Smooth muscle cell (in vitro differentiated cells): ENCODE data around the gene ABCA7. TPM values are rescaled to one million over a fixed set of nuclear protein-coding genes. Genes with fewer than 3 reads are reported as not detected.

Source experiments
- DNase-seq: peaks from one replicate; lab custom pipeline; 2025; ENCODE audit not compliant: unreplicated experiment; lab: John Stamatoyannopoulos, UW
- H2AFZ ChIP-seq: fragments of 200-600 bp; sonication (generic); 2 replicates; pipeline ENCODE4 v1.6.0; 2016; ENCODE audit warnings: antibody characterized with exemption, low read depth, mild to moderate bottlenecking
- H3F3A ChIP-seq: fragments of 200-600 bp; sonication (generic); 2 replicates; pipeline ENCODE4 v1.6.0; 2017; ENCODE audit warnings: antibody characterized with exemption, low read depth
- H3K27ac ChIP-seq: fragments of 200-600 bp; sonication (generic); 2 replicates; pipeline ENCODE4 v1.5.1; 2016; ENCODE audit warnings: low read depth, mild to moderate bottlenecking
- H3K27me3 ChIP-seq: fragments of 200-600 bp; sonication (generic); 2 replicates; pipeline ENCODE4 v1.6.1; 2016; ENCODE audit warnings: low read depth, mild to moderate bottlenecking
- H3K36me3 ChIP-seq: fragments of 200-600 bp; sonication (generic); 2 replicates; pipeline ENCODE4 v1.5.1; 2016; ENCODE audit warnings: low read depth
- H3K4me1 ChIP-seq: fragments of 200-600 bp; sonication (generic); 2 replicates; pipeline ENCODE4 v1.5.1; 2016; ENCODE audit warnings: low read depth
- H3K4me2 ChIP-seq: fragments of 200-600 bp; sonication (generic); 2 replicates; pipeline ENCODE4 v1.6.0; 2016; ENCODE audit warnings: mild to moderate bottlenecking
- H3K4me3 ChIP-seq: fragments of 200-600 bp; sonication (generic); 2 replicates; pipeline ENCODE4 v1.5.1; 2016; ENCODE audit warnings: mild to moderate bottlenecking
- H3K79me2 ChIP-seq: fragments of 200-600 bp; sonication (generic); 2 replicates; pipeline ENCODE4 v1.6.0; 2016; ENCODE audit warnings: low read depth, mild to moderate bottlenecking
- H3K9ac ChIP-seq: fragments of 200-600 bp; sonication (generic); 2 replicates; pipeline ENCODE4 v1.6.0; 2016; ENCODE audit warnings: low read depth
- H3K9me3 ChIP-seq: fragments of 200-600 bp; sonication (generic); replicated peaks from 2 replicates; pipeline ENCODE4 v1.5.1; 2016; ENCODE audit warnings: low read depth
- H4K20me1 ChIP-seq: fragments of 200-600 bp; sonication (generic); 2 replicates; pipeline ENCODE4 v1.6.0; 2016; ENCODE audit warnings: low read depth
- WGBS: methylation state at CpG from one replicate; pipeline ENCODE4 v1.1.7; 2016; ENCODE audit warnings: low lambda C conversion rate; 5-methylcytosine and 5-hydroxymethylcytosine counted together
- polyA plus RNA-seq: library from polyadenylated mRNA; unstranded; fragments of >200 nt; fragmentation: Nextera tagmentation; extraction: Ambion mirVana; gene quantifications from 2 replicates; pipeline ENCODE4 v1.2.1, GENCODE V29; 2016
- total RNA-seq: library from RNA; depleted of rRNA; stranded (reverse); fragments of >200 nt; gene quantifications from 2 replicates; pipeline ENCODE4 v1.2.3, GENCODE V29; 2014
- TF ChIP-seq, protein P1 (sequence below): fragments of 200-600 bp; sonication (generic); IDR thresholded peaks from 2 replicates; pipeline ENCODE4 v1.5.1; 2017; ENCODE audit warnings: borderline replicate concordance, mild to moderate bottlenecking, antibody characterized with exemption; ENCODE audit not compliant: insufficient read depth, poor library complexity, severe bottlenecking

ABCA7 gene
- total and polyA plus RNA-seq, 2 experiments from 2014 or later: 4.1 to 11.8 TPM

DNA sequence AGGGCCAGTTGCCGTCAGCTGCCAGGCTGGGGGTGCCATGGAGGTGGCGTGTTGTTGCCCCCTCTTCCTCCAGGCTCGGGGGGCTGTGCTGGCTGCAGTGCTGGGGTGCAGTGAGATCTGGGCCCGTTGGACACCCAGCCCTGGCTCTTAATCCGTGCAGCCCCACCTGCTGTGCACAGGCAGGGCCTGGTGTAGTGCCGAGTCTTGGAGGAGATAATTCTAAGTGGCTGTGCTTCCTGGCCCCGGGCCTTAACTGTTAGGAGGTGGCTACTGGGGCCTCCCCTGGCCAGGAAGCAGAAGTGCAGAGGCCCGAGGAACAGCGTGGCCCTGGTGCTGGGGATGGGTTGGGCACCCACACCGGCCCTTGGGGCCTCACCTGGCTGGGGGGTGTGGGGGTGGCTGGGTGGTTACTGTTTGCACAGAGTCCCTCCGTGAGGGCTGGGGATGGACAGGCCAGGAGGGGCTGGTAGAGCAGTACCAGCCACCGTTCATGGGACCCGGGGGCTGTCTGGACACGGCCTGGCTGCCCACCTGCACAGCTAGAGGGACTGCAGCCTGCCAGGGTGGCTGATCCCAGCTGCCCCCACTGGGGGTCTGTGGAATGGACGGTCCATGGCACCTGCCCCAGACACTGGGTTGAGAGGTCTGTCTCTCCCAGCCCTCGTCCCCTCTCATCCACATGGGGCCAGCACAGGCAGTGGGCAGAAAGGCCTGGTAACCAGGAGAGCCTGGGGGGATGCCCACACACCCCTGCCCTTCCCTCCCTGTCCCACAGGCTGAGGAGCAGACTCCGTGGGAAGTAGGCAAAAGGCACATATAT is 67.1 kb downstream of the ABCA7 start:
- peaks cover 14% of the 10 kb centered on the region for H3K4me1 ChIP-seq
- H3K27me3 ChIP-seq: no peaks in the 10 kb centered on the region
- H3K9me3 ChIP-seq: no peaks in the 10 kb centered on the region
- H2AFZ ChIP-seq: no peak overlapping the region
- peaks cover 19% of the 10 kb centered on the region for H3F3A ChIP-seq
- no peak overlapping the region for H3K9ac ChIP-seq
- TF ChIP-seq, protein P1, sequence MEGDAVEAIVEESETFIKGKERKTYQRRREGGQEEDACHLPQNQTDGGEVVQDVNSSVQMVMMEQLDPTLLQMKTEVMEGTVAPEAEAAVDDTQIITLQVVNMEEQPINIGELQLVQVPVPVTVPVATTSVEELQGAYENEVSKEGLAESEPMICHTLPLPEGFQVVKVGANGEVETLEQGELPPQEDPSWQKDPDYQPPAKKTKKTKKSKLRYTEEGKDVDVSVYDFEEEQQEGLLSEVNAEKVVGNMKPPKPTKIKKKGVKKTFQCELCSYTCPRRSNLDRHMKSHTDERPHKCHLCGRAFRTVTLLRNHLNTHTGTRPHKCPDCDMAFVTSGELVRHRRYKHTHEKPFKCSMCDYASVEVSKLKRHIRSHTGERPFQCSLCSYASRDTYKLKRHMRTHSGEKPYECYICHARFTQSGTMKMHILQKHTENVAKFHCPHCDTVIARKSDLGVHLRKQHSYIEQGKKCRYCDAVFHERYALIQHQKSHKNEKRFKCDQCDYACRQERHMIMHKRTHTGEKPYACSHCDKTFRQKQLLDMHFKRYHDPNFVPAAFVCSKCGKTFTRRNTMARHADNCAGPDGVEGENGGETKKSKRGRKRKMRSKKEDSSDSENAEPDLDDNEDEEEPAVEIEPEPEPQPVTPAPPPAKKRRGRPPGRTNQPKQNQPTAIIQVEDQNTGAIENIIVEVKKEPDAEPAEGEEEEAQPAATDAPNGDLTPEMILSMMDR: no peak
- DNase-seq: no peak
- H3K4me3 ChIP-seq: no peak overlapping the region
- no peak overlapping the region for H3K4me2 ChIP-seq
- 77% methylated on average over 15 of the region's 17 CpGs for WGBS
- no peaks in the 10 kb centered on the region for H3K36me3 ChIP-seq
- peaks cover 32% of the 10 kb centered on the region for H4K20me1 ChIP-seq
- H3K79me2 ChIP-seq: no peaks in the 10 kb centered on the region
- no peak overlapping the region for H3K27ac ChIP-seq

- no peak for DNase-seq
These were observed 67.9 kb downstream of the ABCA7 start for GRCh38 chr19:1107661-1108261.

DNA sequence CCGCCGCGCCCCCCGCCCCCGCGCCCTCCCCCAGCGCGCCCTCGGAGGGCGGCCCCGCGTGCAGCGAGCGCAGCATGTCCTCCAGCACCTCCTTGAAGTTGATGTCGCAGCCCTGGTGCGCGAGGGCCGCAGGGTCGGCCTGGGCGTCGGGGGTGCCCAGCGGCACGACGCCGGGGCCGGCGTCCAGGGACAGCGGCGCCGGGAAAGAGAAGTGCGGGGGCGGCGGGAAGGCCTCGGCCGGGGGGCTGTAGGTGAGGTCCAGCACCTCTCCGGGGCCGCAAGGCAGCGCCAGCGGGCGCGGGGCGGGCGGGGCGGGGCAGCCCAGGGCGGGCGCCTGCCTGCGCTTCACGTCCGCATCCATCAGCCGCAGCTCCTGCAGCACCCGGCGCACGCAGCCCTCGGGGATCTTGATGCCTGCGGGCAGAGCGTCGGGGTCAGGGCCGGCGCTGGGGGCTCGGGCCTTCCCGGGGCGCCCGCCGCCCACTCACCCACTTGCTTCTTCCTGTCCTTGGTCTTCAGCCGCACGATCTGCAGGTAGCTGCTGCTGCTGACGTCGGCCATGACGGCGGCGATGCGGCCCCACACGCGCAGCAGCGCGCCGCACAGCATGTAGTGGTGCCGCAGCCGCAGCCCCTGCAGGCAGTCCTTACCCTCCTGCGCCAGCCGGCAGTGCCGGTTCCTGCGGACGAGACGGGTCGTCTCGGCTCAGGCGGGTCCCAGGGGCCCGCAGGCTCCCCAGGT is 68.6 kb downstream of the ABCA7 start:
- no peak overlapping the region for H3K27ac ChIP-seq
- H3K9ac ChIP-seq: no peak overlapping the region
- H3K4me3 ChIP-seq: no peak overlapping the region
- H2AFZ ChIP-seq: no peak overlapping the region
- DNase-seq: no peak
- H3F3A ChIP-seq: peaks cover 22% of the 10 kb centered on the region
- H3K4me2 ChIP-seq: no peak overlapping the region
- H3K36me3 ChIP-seq: no peaks in the 10 kb centered on the region
- peaks cover 6% of the 10 kb centered on the region for H3K4me1 ChIP-seq
- H4K20me1 ChIP-seq: peaks cover 32% of the 10 kb centered on the region
- H3K9me3 ChIP-seq: no peaks in the 10 kb centered on the region
- WGBS: 98% methylated on average over 51 of the region's 89 CpGs
- no peaks in the 10 kb centered on the region for H3K79me2 ChIP-seq
- H3K27me3 ChIP-seq: no peaks in the 10 kb centered on the region
- TF ChIP-seq, protein P1: no peak

More at GRCh38 chr19:1107661-1108261, 67.9 kb downstream of the ABCA7 start:
- Histone ChIP-seq H3K36me3 (no peaks in the 10 kb centered on the region), H3K79me2 (no peaks in the 10 kb centered on the region), H3K4me2 (no peak overlapping the region), H3K27me3 (no peaks in the 10 kb centered on the region), H2AFZ (no peak overlapping the region), H3F3A (peaks cover 22% of the 10 kb centered on the region), H3K9ac (no peak overlapping the region), H4K20me1 (peaks cover 32% of the 10 kb centered on the region), H3K4me3 (no peak overlapping the region), H3K27ac (no peak overlapping the region), H3K9me3 (no peaks in the 10 kb centered on the region), H3K4me1 (peaks cover 12% of the 10 kb centered on the region)
- TF ChIP-seq, protein P1: no peak
- WGBS: 98% methylated on average over 25 of the region's 25 CpGs
